Stimulated activated CD8-positive, alpha-beta memory T cell treated with anti-CD3 and anti-CD28 coated beads, Interleukin-4, amount 100 ng/mL, for 48 hours (primary cell): ENCODE results near the gene BAG3.
"Not testable (repeated sequence)": the region's sequence is repeated elsewhere in the genome, so short reads cannot be mapped to it uniquely, and the experiment has no call there.

Experiments used
- DNase-seq: peaks from one replicate; pipeline ENCODE4 v3.0.0-alpha.2; 2020

The BAG3 gene

GRCh38 chr10:119640875-119641526, 10.2 kb upstream of the BAG3 start:
- DNase-seq, result no peak

GRCh38 chr10:119642556-119643111, 8.5 kb upstream of the BAG3 start:
- DNase-seq, result no peak

- DNase-seq, result no peak
Observed at GRCh38 chr10:119643306-119644204, 7.6 kb upstream of the BAG3 start.

- DNase-seq, result no peak
Observed at GRCh38 chr10:119644205-119644814, 6.9 kb upstream of the BAG3 start.

GRCh38 chr10:119644994-119645393, 6.2 kb upstream of the BAG3 start:
- DNase-seq, result no peak

GRCh38 chr10:119650062-119650461, 1.1 kb upstream of the BAG3 start:
- DNase-seq, result no peak

GRCh38 chr10:119651514-119652360, 557 bp downstream of the BAG3 start:
- DNase-seq, result peak; percentile 38

GRCh38 chr10:119652361-119652730, 1.2 kb downstream of the BAG3 start:
- DNase-seq, result no peak

GRCh38 chr10:119653209-119653608, 2.0 kb downstream of the BAG3 start:
- DNase-seq, result no peak

GRCh38 chr10:119653916-119654315, 2.7 kb downstream of the BAG3 start:
- no peak for DNase-seq

GRCh38 chr10:119654540-119654939, 3.4 kb downstream of the BAG3 start:
- no peak for DNase-seq

GRCh38 chr10:119655566-119656001, 4.4 kb downstream of the BAG3 start:
- peak; percentile 63 for DNase-seq

- no peak for DNase-seq
Observed at GRCh38 chr10:119656760-119657159, 5.6 kb downstream of the BAG3 start.

- DNase-seq, result no peak
Observed at GRCh38 chr10:119657725-119658124, 6.5 kb downstream of the BAG3 start.

GRCh38 chr10:119658274-119658673, 7.1 kb downstream of the BAG3 start:
- no peak for DNase-seq

GRCh38 chr10:119659951-119660350, 8.8 kb downstream of the BAG3 start:
- no peak for DNase-seq

- not testable (repeated sequence) for DNase-seq
Observed at GRCh38 chr10:119662076-119662605, 11.0 kb downstream of the BAG3 start.

- DNase-seq, result no peak
Observed at GRCh38 chr10:119663866-119664698, 12.9 kb downstream of the BAG3 start.

- DNase-seq, result no peak
Observed at GRCh38 chr10:119665901-119666708, 14.9 kb downstream of the BAG3 start.

- no peak for DNase-seq
Observed at GRCh38 chr10:119666709-119667004, 15.5 kb downstream of the BAG3 start.
